CD4-positive, alpha-beta memory T cell (primary cell): ENCODE measurements around the gene PITX3. TPM values are rescaled to one million over a fixed set of nuclear protein-coding genes. Genes with fewer than 3 reads are reported as not detected.

Experiments
- CTCF ChIA-PET: fragments of 350-600 bp; sonication (Branson Sonifier 250); formaldehyde crosslinking; loops from one replicate; lab custom pipeline; 2021; ENCODE audit warnings: inconsistent platforms; ENCODE audit not compliant: partially characterized antibody; lab: Charles Lee
- POLR2A ChIA-PET: fragments of 350-600 bp; sonication (Branson Sonifier 250); formaldehyde crosslinking; loops from one replicate; lab custom pipeline; 2021; ENCODE audit not compliant: partially characterized antibody; lab: Charles Lee
- DNase-seq, 5 donors: peaks; one replicate each; pipeline versions ENCODE4 v3.0.0 to v3.0.0-alpha.2; 2020 to 2022; ENCODE audit warnings: mixed read lengths in 1 of 5
- H3K27ac ChIP-seq: one replicate; pipeline ENCODE4 v1.7.0; 2013; ENCODE audit warnings: low read depth, low read length
- H3K27me3 ChIP-seq: 2 replicates; pipeline ENCODE4 v1.7.0; 2013; ENCODE audit warnings: mild to moderate bottlenecking, low read length, moderate library complexity; ENCODE audit not compliant: insufficient read depth
- H3K36me3 ChIP-seq: 2 replicates; pipeline ENCODE4 v1.7.0; 2013; ENCODE audit warnings: mild to moderate bottlenecking, low read length, moderate library complexity; ENCODE audit not compliant: insufficient read depth
- H3K4me1 ChIP-seq: 2 replicates; pipeline ENCODE4 v1.7.0; 2013; ENCODE audit warnings: mild to moderate bottlenecking, low read length, moderate library complexity; ENCODE audit not compliant: insufficient read depth
- H3K4me3 ChIP-seq, 2 donors: one replicate each; pipeline ENCODE4 v1.7.0; 2013; ENCODE audit warnings: low read length in 2 of 2, mild to moderate bottlenecking in 1 of 2
- H3K9me3 ChIP-seq, 2 donors: one replicate each; pipeline ENCODE4 v1.7.0; 2013; ENCODE audit warnings: low read length in 2 of 2, control low read depth in 1 of 2; ENCODE audit not compliant: control insufficient read depth in 1 of 2
- H3K27ac Mint-ChIP-seq, 7 donors: one replicate each; pipeline ENCODE4 v1.8.0; 2020 to 2021; ENCODE audit warnings: mixed read lengths in 7 of 7, mild to moderate bottlenecking in 6 of 7, inconsistent platforms in 3 of 7, moderate library complexity in 3 of 7
- H3K27me3 Mint-ChIP-seq, 2 donors: one replicate each; pipeline ENCODE4 v1.8.0; 2020 to 2021; ENCODE audit warnings: mixed read lengths in 2 of 2
- H3K36me3 Mint-ChIP-seq, 2 donors: one replicate each; pipeline ENCODE4 v1.8.0; 2020 to 2021; ENCODE audit warnings: mixed read lengths in 2 of 2, inconsistent platforms in 1 of 2, mild to moderate bottlenecking in 1 of 2
- H3K4me1 Mint-ChIP-seq, 4 donors: one replicate each; pipeline ENCODE4 v1.8.0; 2020 to 2021; ENCODE audit warnings: mixed read lengths in 4 of 4, mild to moderate bottlenecking in 1 of 4
- H3K4me3 Mint-ChIP-seq, 8 donors: one replicate each; pipeline ENCODE4 v1.8.0; 2020 to 2021; ENCODE audit warnings: mixed read lengths in 8 of 8, mild to moderate bottlenecking in 7 of 8, moderate library complexity in 6 of 8, inconsistent platforms in 3 of 8
- H3K9me3 Mint-ChIP-seq, 8 donors: one replicate each; pipeline ENCODE4 v1.8.0; 2020 to 2021; ENCODE audit warnings: mixed read lengths in 8 of 8, mild to moderate bottlenecking in 5 of 8, inconsistent platforms in 3 of 8, moderate library complexity in 1 of 8
- intact Hi-C: fragments of 100-400 bp; cut with micrococcal nuclease; formaldehyde crosslinking; loops from one replicate; pipeline ENCODE4 v1.15.1; 2023
- polyA plus RNA-seq, 2 donors: library from polyadenylated mRNA; unstranded; fragments of 300-500 nt; fragmentation: Illumina TruSeq; gene quantifications; one replicate each; pipeline ENCODE4 v1.2.3, GENCODE V29; 2021
- total RNA-seq, 2 experiments: library from RNA; stranded (reverse); gene quantifications; one replicate each; pipeline ENCODE4 v1.2.3, GENCODE V29; 2021

PITX3 gene
- total and polyA plus RNA-seq, 4 experiments from 2014 or later, result not detected

DNA sequence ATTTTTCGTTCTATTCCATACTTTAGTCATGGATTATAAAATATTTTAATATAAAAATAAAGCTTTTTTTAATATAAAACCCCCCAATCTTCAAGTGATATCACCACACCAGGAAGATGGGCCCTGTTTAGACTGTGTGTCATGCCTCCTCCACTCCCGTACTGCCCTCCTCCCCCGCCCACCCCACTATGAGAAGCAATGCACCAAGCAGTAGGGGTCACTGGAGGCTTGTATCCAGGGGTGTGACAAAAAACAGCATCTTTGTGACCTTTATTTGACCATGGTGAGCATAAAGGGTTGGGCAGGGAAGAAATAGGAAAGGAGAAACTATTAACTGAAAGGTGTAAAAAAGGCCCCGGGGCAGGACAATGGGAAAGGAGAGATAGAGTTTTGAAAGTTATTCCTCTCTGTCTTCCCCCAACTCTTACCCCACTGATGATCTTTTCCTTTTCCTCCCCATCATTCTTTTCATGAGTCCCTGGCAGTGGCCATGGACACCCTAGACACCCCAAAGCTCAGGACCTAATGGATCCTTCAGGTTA is 3.5 kb downstream of the PITX3 start:
- POLR2A ChIA-PET, result interaction anchor here (0.9 to 1.0 kb wide), 2 partner anchors 10 to 165 kb away, joined by 3 read pairs; no protein-coding TSS in a partner anchor
- no peak overlapping the region for H3K4me3 Mint-ChIP-seq
- peak overlapping the region in 1 of 7 donors; percentile 34 for H3K27ac Mint-ChIP-seq
- H3K9me3 Mint-ChIP-seq, result no peaks in the 10 kb centered on the region
- H3K4me1 Mint-ChIP-seq, result peaks cover 8 to 17% (median 11%) of the 10 kb centered on the region in 4 donors
- peaks cover 20% of the 10 kb centered on the region for H3K4me1 ChIP-seq
- no peak overlapping the region for H3K4me3 ChIP-seq
- H3K27me3 ChIP-seq, result peaks cover 6% of the 10 kb centered on the region
- no peak overlapping the region for H3K27ac ChIP-seq
- intact Hi-C loops, result no loop called here
- H3K36me3 Mint-ChIP-seq, result no peaks in the 10 kb centered on the region
- no peaks in the 10 kb centered on the region for H3K36me3 ChIP-seq
- no peak for DNase-seq
- H3K27me3 Mint-ChIP-seq, result peaks cover 3 to 18% of the 10 kb centered on the region in 2 donors
- no peaks in the 10 kb centered on the region for H3K9me3 ChIP-seq
- CTCF ChIA-PET, result interaction anchor here (1.0 to 24.6 kb wide), 4 partner anchors 8 to 114 kb away, joined by 3 to 549 read pairs (median 4); no protein-coding TSS in a partner anchor

DNA sequence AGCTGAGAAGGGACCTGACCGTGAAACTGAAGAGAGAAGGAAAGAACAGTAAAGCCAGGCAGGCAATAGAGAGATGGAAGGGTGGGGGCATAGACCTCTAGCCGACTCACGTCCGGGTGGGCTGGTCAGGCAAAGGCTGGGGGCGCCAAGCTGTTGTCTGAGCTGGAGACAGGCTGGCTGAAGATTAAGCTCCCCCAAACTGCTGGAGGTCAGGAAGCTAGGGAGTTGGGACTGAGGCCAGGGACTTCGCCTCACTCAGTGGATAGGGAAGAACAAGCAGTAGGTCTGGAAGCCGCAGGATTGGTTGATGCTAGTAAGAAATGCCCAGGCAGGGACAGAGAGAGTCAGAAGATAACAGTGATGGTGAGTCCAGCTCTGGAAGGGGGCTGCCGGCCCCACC is 5.3 kb downstream of the PITX3 start:
- no peak for DNase-seq
- intact Hi-C loops, result no loop called here
- no peaks in the 10 kb centered on the region for H3K36me3 Mint-ChIP-seq
- H3K36me3 ChIP-seq, result no peaks in the 10 kb centered on the region
- H3K27ac Mint-ChIP-seq, result no peak overlapping the region
- peaks cover 0 to 12% of the 10 kb centered on the region in 2 donors for H3K27me3 Mint-ChIP-seq
- no peaks in the 10 kb centered on the region for H3K9me3 Mint-ChIP-seq
- no peak overlapping the region for H3K4me3 ChIP-seq
- no peaks in the 10 kb centered on the region for H3K9me3 ChIP-seq
- H3K27ac ChIP-seq, result no peak overlapping the region
- peaks cover 16% of the 10 kb centered on the region for H3K4me1 ChIP-seq
- ChIA-PET POLR2A (no interaction called here), CTCF (interaction anchor here (1.1 to 24.6 kb wide), 2 partner anchors 8 to 116 kb away, joined by 4 to 549 read pairs; no protein-coding TSS in a partner anchor)
- peaks cover 2% of the 10 kb centered on the region for H3K27me3 ChIP-seq
- H3K4me1 Mint-ChIP-seq, result peaks cover 0 to 6% (median 3%) of the 10 kb centered on the region in 4 donors
- H3K4me3 Mint-ChIP-seq, result no peak overlapping the region

DNA sequence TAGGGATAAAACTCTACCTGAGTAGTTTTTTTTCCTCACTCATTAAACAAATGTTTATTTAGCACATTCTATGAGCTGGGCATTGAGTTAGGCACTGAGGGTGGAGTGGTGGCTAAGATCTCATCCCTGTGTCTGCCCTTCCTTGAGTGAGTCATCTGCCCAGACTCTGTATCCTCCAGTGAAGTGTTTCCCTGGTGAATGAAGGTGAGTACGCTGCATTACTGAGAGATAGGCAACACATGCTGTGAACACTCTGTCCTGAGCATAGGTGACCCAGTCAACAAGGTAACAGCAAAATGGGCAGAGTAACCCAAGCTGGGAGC is 5.8 kb downstream of the PITX3 start:
- Mint-ChIP-seq H3K27ac (no peak overlapping the region), H3K36me3 (no peaks in the 10 kb centered on the region), H3K9me3 (no peaks in the 10 kb centered on the region), H3K27me3 (peaks cover 0 to 11% of the 10 kb centered on the region in 2 donors), H3K4me1 (peaks cover 0 to 4% (median 1%) of the 10 kb centered on the region in 4 donors), H3K4me3 (no peak overlapping the region)
- CTCF ChIA-PET, result interaction anchor here (1.1 to 24.6 kb wide), 3 partner anchors 9 to 116 kb away, joined by 3 to 549 read pairs (median 4); partner anchors contain the start of gene GBF1
- no peaks in the 10 kb centered on the region for H3K36me3 ChIP-seq
- H3K4me3 ChIP-seq, result no peak overlapping the region
- POLR2A ChIA-PET, result no interaction called here
- H3K9me3 ChIP-seq, result no peaks in the 10 kb centered on the region
- intact Hi-C loops, result no loop called here
- no peak for DNase-seq
- H3K27me3 ChIP-seq, result no peaks in the 10 kb centered on the region
- no peak overlapping the region for H3K27ac ChIP-seq
- H3K4me1 ChIP-seq, result peaks cover 13% of the 10 kb centered on the region

DNA sequence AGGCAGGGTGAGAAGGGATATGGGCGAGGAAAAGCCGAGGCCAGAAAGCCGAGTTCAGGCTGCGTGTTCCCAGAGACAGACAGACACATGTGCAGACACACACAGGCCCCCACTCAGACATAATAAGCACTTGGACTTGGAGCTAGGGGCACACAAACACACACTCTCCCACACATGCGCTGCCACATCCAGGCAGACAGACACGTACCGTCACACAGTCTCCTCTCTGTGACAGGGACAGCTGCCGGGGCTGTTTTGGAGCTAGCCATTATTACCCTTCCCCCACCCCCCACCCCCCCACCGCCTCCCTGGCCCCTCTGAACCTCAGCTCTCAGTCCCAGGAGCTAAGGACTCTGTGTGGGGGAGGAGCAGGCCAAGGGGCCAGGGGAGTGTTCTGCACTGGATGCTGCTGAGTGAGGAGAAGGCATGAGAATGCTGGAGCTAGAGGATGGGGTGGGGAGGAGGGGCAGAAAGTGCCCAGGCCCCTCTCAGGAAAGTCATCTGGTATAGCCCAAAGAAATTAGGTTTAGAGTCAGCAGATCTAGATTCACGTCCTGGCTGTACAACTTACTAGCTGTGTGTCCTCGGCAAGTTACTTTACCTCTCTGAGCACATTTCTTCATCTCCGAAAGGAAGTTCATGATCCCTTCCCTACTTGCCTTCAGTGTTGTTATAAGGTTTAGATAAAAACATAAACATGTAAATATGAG is 6.3 kb downstream of the PITX3 start:
- Mint-ChIP-seq H3K27me3 (peaks cover 0 to 12% of the 10 kb centered on the region in 2 donors), H3K36me3 (no peaks in the 10 kb centered on the region), H3K9me3 (no peaks in the 10 kb centered on the region), H3K4me1 (peaks cover 0 to 4% (median under 1%) of the 10 kb centered on the region in 4 donors), H3K4me3 (no peak overlapping the region), H3K27ac (no peak overlapping the region)
- Histone ChIP-seq H3K9me3 (no peaks in the 10 kb centered on the region), H3K36me3 (no peaks in the 10 kb centered on the region), H3K27me3 (no peaks in the 10 kb centered on the region), H3K27ac (no peak overlapping the region), H3K4me3 (no peak overlapping the region), H3K4me1 (peaks cover 17% of the 10 kb centered on the region)
- DNase-seq, result no peak
- ChIA-PET POLR2A (interaction anchor here (1.1 kb wide), 1 partner anchor 10 kb away, joined by 3 read pairs; the partner anchor contains the start of gene GBF1), CTCF (interaction anchor here (1.1 to 24.6 kb wide), 3 partner anchors 9 to 117 kb away, joined by 3 to 549 read pairs (median 4); partner anchors contain the start of gene GBF1)
- intact Hi-C loops, result no loop called here

DNA sequence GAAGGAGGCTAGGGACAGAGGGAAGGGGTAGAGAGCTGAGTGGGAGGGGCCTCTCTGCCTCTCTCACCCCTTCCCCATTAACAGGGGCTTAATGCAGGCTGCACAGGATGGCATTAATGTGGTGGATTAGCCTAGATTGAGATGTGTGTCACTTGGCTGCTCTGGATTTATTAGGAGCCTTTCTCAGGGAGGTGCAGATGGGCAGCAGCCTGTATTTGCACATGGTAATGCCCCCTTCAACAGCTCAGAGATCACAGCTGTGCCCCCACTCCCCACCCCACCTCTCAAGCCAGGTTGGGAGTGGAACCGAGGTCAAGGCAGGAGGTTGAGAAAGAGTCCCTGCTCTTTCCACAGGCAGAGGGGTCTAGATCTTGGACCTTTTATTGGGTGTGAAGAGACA is 7.3 kb downstream of the PITX3 start:
- Histone ChIP-seq H3K36me3 (no peaks in the 10 kb centered on the region), H3K9me3 (no peaks in the 10 kb centered on the region)

DNA sequence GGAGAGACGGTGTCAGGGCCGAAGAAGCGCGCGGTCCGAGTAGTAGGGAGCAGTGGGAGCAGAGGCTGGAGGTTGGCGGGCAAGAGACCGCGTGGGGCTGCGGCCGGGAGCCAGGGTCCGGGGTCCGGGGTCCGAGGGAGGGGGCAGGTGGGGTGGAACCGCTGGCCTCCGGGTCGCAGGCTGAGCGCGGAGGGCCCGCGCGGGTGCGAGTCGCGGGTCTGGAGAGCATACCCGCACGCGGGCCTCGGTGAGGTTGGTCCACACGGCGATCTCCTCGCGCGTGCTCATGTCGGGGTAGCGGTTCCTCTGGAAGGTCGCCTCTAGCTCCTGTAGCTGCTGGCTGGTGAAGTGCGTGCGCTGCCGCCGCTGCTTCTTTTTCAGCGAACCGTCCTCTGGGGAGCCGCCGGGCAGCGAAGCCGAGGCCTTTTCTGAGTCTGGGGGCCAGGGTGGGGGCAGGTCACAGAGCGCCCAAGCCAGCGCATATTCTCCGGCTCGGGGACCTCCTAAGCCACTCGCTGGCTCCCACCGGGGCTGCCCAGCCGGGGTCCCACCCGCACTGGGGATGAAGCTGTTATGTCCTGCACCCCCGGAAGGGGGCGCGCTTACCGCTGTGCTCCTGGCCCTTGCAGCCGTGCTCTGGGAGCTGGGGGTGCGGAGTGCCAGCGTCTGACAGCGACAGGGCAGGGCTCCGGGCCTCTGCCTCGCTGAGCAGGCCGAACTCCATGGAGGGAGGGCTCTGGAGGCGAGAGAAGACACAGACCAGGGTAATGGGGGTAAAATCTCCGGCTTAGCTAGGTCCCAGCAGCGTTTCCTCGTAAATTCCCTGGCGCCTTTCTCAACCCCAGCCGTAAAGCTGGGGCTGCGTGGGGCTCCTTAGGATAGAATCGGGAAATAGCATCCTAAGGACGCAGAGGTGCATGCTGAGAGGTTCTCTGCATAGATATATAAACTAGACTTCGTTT is 9.7 kb downstream of the PITX3 start:
- Histone ChIP-seq H3K36me3 (no peaks in the 10 kb centered on the region), H3K27me3 (peaks cover 9% of the 10 kb centered on the region), H3K4me1 (peaks cover 20% of the 10 kb centered on the region), H3K27ac (no peak overlapping the region), H3K9me3 (no peaks in the 10 kb centered on the region), H3K4me3 (peak overlapping the region in 1 of 2 donors; percentile 41)
- DNase-seq, result peak; percentile 58 to 67 (median 65)
- Mint-ChIP-seq H3K4me1 (peaks cover 0 to 14% (median 4%) of the 10 kb centered on the region in 4 donors), H3K27me3 (peaks cover 19 to 35% of the 10 kb centered on the region in 2 donors), H3K4me3 (peak overlapping the region; percentile 65 to 85 (median 80)), H3K27ac (peak overlapping the region in 1 of 7 donors; percentile 56), H3K36me3 (no peaks in the 10 kb centered on the region), H3K9me3 (no peaks in the 10 kb centered on the region)
- CTCF ChIA-PET, result interaction anchor here (0.7 to 24.6 kb wide), 38 partner anchors 9 to 354 kb away, joined by 3 to 549 read pairs (median 6); partner anchors contain the start of genes ACTR1A, C10orf95, FBXL15 and GBF1
- intact Hi-C loops, result loop anchor here (1.0 kb wide), 3 partner anchors 10 to 168 kb away; partner anchors contain the start of genes GBF1 and PITX3
- POLR2A ChIA-PET, result interaction anchor here (0.8 to 3.4 kb wide), 12 partner anchors 9 to 229 kb away, joined by 3 to 30 read pairs (median 9); partner anchors contain the start of genes C10orf95, GBF1, NFKB2 and PITX3

More for the DNA sequence above, 7.3 kb downstream of the PITX3 start:
- no peak for DNase-seq
- H3K4me1 ChIP-seq, result peaks cover 18% of the 10 kb centered on the region
- ChIA-PET CTCF (interaction anchor here (1.2 to 24.6 kb wide), 3 partner anchors 32 to 350 kb away, joined by 3 to 549 read pairs (median 3); no protein-coding TSS in a partner anchor), POLR2A (interaction anchor here (1.1 to 1.5 kb wide), 2 partner anchors 11 kb away, joined by 3 to 4 read pairs; partner anchors contain the start of gene GBF1)
- no peak overlapping the region for H3K4me3 ChIP-seq
- intact Hi-C loops, result no loop called here
- H3K27ac ChIP-seq, result no peak overlapping the region
- Mint-ChIP-seq H3K36me3 (no peaks in the 10 kb centered on the region), H3K27me3 (peaks cover 9 to 19% of the 10 kb centered on the region in 2 donors), H3K27ac (no peak overlapping the region), H3K9me3 (no peaks in the 10 kb centered on the region), H3K4me1 (peaks cover 0 to 11% (median 4%) of the 10 kb centered on the region in 4 donors), H3K4me3 (no peak overlapping the region)
- H3K27me3 ChIP-seq, result no peaks in the 10 kb centered on the region
